ENCODE results near the gene MTLN.
"Not testable (repeated sequence)": the region's sequence is repeated elsewhere in the genome, so short reads cannot be mapped to it uniquely, and the experiment has no call there.

MTLN gene

GRCh38 chr2:110211938-110212858 is at the start of gene MTLN:
Gene MTLN (minus strand): TSS chr2:110212547. CDS start chr2:110212525, 22 bp downstream.
- DNase-seq = peak; percentile 83 to 85

GRCh38 chr2:110261910-110262309 is 49.6 kb upstream of the MTLN start:
- not testable (repeated sequence) for DNase-seq

GRCh38 chr2:110248081-110248795 is 35.9 kb upstream of the MTLN start:
- not testable (repeated sequence) for DNase-seq

GRCh38 chr2:110245488-110246435 is 33.4 kb upstream of the MTLN start:
- not testable (repeated sequence) for DNase-seq

GRCh38 chr2:110243283-110243682 is 30.9 kb upstream of the MTLN start:
- not testable (repeated sequence) for DNase-seq

GRCh38 chr2:110234514-110234913 is 22.2 kb upstream of the MTLN start:
- not testable (repeated sequence) for DNase-seq

- DNase-seq = not testable (repeated sequence)
These were observed 17.5 kb upstream of the MTLN start for GRCh38 chr2:110229886-110230285.

- not testable (repeated sequence) for DNase-seq
These were observed 10.3 kb upstream of the MTLN start for GRCh38 chr2:110222626-110223025.

- no peak for DNase-seq
These were observed 9.6 kb upstream of the MTLN start for GRCh38 chr2:110221938-110222337.

- DNase-seq = no peak
These were observed 7.8 kb upstream of the MTLN start for GRCh38 chr2:110220190-110220564.

- no peak for DNase-seq
These were observed 7.3 kb upstream of the MTLN start for GRCh38 chr2:110219496-110220189.

GRCh38 chr2:110218889-110219288 is 6.5 kb upstream of the MTLN start:
- DNase-seq = not testable (repeated sequence)

- DNase-seq = no peak
These were observed 4.5 kb upstream of the MTLN start for GRCh38 chr2:110216803-110217202.

GRCh38 chr2:110216199-110216598 is 3.9 kb upstream of the MTLN start:
- no peak for DNase-seq

GRCh38 chr2:110215566-110216158 is 3.3 kb upstream of the MTLN start:
- DNase-seq = no peak

GRCh38 chr2:110215091-110215490 is 2.7 kb upstream of the MTLN start:
- DNase-seq = no peak

- not testable (repeated sequence) for DNase-seq
These were observed 1.2 kb upstream of the MTLN start for GRCh38 chr2:110213522-110213921.

- no peak for DNase-seq
These were observed 6.5 kb downstream of the MTLN start for GRCh38 chr2:110205660-110206455.

GRCh38 chr2:110204408-110205385 is 7.7 kb downstream of the MTLN start, which contains the start of gene NPHP1:
Gene NPHP1 (minus strand): TSS chr2:110205013. CDS start chr2:110204968, 45 bp downstream.
- peak; percentile 89 to 91 for DNase-seq
